Measurements from ENCODE around the gene ANTXR2. TPM values are rescaled to one million over a fixed set of nuclear protein-coding genes. Genes with fewer than 3 reads are reported as not detected.
A peak's percentile ranks its signal among the peaks of the same experiment; 100 is the strongest.

Gene ANTXR2
- polyA plus RNA-seq, 1 of the 3 experiments (the other 2 are of a cell fraction), result 48.8 TPM

DNA sequence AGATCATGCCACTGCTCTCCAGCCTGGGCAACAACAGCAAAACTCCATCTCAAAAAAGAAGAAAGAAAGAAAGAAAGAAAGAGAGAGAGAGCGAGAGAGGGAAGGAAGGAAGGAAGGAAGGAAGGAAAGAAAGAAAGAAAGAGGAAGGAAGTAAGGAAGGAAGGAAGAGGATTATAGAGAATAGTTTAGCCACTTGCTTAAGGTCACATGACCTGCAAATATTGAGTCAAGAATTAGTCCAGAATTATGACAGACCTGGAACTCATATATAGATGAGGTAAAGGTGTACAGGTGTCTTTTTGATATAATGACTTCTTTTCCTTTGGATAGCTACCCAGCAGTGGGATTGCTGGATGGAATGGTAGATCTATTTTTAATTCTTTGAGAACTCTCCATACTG lies 25.6 kb upstream of the ANTXR2 start:
- Histone ChIP-seq H3K9me2 (no peaks in the 10 kb centered on the region), H4K20me1 (ENCODE audit: insufficient read depth) (no peaks in the 10 kb centered on the region), H3K4me2 (no peak overlapping the region), H3K27me3 (ENCODE audit: insufficient read depth) (no peaks in the 10 kb centered on the region), H3K36me3 (replicated peaks in 1 of 2; ENCODE audit: control insufficient read depth in 1 of 2, insufficient read depth in 2 of 2, low read length in 1 of 2) (no peaks in the 10 kb centered on the region), H3K27ac (ENCODE audit: low read depth in 2 of 2, low read length in 1 of 2) (peak overlapping the region in 1 of 2 experiments; percentile 45; a peak in 1 of 4 replicates), H3K4me3 (ENCODE audit: low read depth in 2 of 2, low read length in 1 of 2) (no peak overlapping the region), H3F3A (replicated peaks; ENCODE audit: insufficient read depth) (peaks cover 32% of the 10 kb centered on the region), H3K9ac (no peak overlapping the region), H3K4me1 (ENCODE audit: control insufficient read depth in 1 of 2, insufficient read depth in 2 of 2, low read depth in 1 of 2, low read length in 1 of 2) (peaks cover 15 to 18% of the 10 kb centered on the region in 2 experiments; a peak in 3 of 4 replicates), H3K9me3 (no peaks in the 10 kb centered on the region), H2AFZ (ENCODE audit: low read depth) (no peak overlapping the region), H3K79me2 (ENCODE audit: insufficient read depth) (no peaks in the 10 kb centered on the region)
- DNase-seq, result no peak
- ChIA-PET POLR2A (no interaction called here), CTCF (no interaction called here)
- no peak for TF ChIP-seq RCOR1 (IDR thresholded peaks at IDR 0.05; ENCODE audit: low read length)
- TF ChIP-seq, protein P1, sequence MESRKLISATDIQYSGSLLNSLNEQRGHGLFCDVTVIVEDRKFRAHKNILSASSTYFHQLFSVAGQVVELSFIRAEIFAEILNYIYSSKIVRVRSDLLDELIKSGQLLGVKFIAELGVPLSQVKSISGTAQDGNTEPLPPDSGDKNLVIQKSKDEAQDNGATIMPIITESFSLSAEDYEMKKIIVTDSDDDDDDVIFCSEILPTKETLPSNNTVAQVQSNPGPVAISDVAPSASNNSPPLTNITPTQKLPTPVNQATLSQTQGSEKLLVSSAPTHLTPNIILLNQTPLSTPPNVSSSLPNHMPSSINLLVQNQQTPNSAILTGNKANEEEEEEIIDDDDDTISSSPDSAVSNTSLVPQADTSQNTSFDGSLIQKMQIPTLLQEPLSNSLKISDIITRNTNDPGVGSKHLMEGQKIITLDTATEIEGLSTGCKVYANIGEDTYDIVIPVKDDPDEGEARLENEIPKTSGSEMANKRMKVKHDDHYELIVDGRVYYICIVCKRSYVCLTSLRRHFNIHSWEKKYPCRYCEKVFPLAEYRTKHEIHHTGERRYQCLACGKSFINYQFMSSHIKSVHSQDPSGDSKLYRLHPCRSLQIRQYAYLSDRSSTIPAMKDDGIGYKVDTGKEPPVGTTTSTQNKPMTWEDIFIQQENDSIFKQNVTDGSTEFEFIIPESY (IDR thresholded peaks at IDR 0.05; ENCODE audit: borderline replicate concordance, low read depth), result no peak
- TF ChIP-seq GATA2 (CRISPR knock-in tag; IDR thresholded peaks at IDR 0.05), result no peak
- TF ChIP-seq, protein P2, sequence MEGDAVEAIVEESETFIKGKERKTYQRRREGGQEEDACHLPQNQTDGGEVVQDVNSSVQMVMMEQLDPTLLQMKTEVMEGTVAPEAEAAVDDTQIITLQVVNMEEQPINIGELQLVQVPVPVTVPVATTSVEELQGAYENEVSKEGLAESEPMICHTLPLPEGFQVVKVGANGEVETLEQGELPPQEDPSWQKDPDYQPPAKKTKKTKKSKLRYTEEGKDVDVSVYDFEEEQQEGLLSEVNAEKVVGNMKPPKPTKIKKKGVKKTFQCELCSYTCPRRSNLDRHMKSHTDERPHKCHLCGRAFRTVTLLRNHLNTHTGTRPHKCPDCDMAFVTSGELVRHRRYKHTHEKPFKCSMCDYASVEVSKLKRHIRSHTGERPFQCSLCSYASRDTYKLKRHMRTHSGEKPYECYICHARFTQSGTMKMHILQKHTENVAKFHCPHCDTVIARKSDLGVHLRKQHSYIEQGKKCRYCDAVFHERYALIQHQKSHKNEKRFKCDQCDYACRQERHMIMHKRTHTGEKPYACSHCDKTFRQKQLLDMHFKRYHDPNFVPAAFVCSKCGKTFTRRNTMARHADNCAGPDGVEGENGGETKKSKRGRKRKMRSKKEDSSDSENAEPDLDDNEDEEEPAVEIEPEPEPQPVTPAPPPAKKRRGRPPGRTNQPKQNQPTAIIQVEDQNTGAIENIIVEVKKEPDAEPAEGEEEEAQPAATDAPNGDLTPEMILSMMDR (IDR thresholded peaks at IDR 0.05), result no peak
- TF ChIP-seq, protein P3, sequence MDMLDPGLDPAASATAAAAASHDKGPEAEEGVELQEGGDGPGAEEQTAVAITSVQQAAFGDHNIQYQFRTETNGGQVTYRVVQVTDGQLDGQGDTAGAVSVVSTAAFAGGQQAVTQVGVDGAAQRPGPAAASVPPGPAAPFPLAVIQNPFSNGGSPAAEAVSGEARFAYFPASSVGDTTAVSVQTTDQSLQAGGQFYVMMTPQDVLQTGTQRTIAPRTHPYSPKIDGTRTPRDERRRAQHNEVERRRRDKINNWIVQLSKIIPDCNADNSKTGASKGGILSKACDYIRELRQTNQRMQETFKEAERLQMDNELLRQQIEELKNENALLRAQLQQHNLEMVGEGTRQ (IDR thresholded peaks at IDR 0.05; ENCODE audit: borderline replicate concordance, low read depth, low read length), result no peak
- no peak for TF ChIP-seq ELF1 (IDR thresholded peaks at IDR 0.05)
- no peak for TF ChIP-seq JUND (IDR thresholded peaks at IDR 0.05)
- WGBS (ENCODE audit: low lambda C conversion rate), result 96% methylated on average over 1 of the region's 1 CpG

DNA sequence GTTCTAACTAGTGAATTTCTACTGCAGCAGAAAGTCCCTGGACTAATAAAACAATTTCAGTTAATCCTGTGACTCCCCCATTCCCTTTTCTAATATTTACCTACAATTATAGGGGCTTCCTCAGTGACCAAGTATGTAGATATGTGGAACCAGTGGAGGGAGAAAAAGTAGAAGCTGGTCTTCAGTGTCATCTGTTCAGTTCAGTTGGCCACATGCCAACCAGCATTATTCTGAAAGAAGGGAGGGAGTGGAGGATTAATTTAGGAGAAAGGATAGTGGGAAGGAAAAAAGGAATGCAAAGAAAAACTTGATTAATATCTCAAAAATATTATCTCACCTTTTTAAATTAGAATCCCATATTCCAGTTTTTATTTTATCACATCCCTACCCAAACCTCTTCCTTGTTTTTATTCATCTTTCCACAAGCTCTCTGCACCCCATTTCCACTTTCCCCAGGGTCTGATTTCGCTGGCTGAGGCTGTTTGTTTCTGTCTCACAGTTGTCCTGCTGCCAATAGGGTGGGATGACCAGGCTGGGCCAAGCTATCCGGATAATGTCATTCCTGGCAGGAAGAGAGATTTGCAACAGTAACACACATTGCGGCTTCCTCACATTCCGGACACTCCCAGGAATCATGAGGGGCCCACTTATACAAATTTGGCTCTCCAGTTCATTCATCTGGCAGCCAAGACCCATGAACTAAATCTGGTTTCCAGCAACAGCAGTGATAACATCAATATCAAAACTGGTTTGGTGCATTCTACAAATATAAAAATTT lies 24.6 kb upstream of the ANTXR2 start:
- peaks cover 15 to 18% of the 10 kb centered on the region in 2 experiments; a peak in 3 of 4 replicates for H3K4me1 ChIP-seq (ENCODE audit: control insufficient read depth in 1 of 2, insufficient read depth in 2 of 2, low read depth in 1 of 2, low read length in 1 of 2)
- ChIA-PET CTCF (interaction anchor here (0.7 kb wide), 2 partner anchors 33 to 153 kb away, joined by 3 to 4 read pairs; no protein-coding TSS in a partner anchor), POLR2A (no interaction called here)
- peak; percentile 33 for DNase-seq
- no peak overlapping the region; a peak in 1 of 4 replicates for H3K4me3 ChIP-seq (ENCODE audit: low read depth in 2 of 2, low read length in 1 of 2)
- H3K27me3 ChIP-seq (ENCODE audit: insufficient read depth), result no peaks in the 10 kb centered on the region
- no peaks in the 10 kb centered on the region for H3K79me2 ChIP-seq (ENCODE audit: insufficient read depth)
- no peaks in the 10 kb centered on the region for H3K36me3 ChIP-seq (replicated peaks in 1 of 2; ENCODE audit: control insufficient read depth in 1 of 2, insufficient read depth in 2 of 2, low read length in 1 of 2)
- peak overlapping the region; percentile 36 for H3K4me2 ChIP-seq
- H3K9me3 ChIP-seq, result no peaks in the 10 kb centered on the region
- no peak overlapping the region; the same call in 1 of the 2 replicates for H2AFZ ChIP-seq (ENCODE audit: low read depth)
- no peaks in the 10 kb centered on the region for H3K9me2 ChIP-seq
- peak overlapping the region; percentile 45 to 83 for H3K27ac ChIP-seq (ENCODE audit: low read depth in 2 of 2, low read length in 1 of 2)
- H3F3A ChIP-seq (replicated peaks; ENCODE audit: insufficient read depth), result peaks cover 32% of the 10 kb centered on the region
- H4K20me1 ChIP-seq (ENCODE audit: insufficient read depth), result no peaks in the 10 kb centered on the region
- WGBS (ENCODE audit: low lambda C conversion rate), result under 1% methylated on average over 4 of the region's 4 CpGs
- no peak overlapping the region for H3K9ac ChIP-seq
- TF ChIP-seq RXRA (IDR thresholded peaks at IDR 0.05; ENCODE audit: borderline replicate concordance, low read depth) (peak; percentile 82), FOSL2 (IDR thresholded peaks at IDR 0.05; ENCODE audit: borderline replicate concordance, low read depth) (peak; percentile 35; the same call in 1 of the 2 replicates), YY1 (IDR thresholded peaks at IDR 0.05; ENCODE audit: low read depth) (no peak), MXI1 (IDR thresholded peaks at IDR 0.05; ENCODE audit: low read depth, low read length) (no peak), NFIC (IDR thresholded peaks at IDR 0.05; ENCODE audit: borderline replicate concordance) (peak; percentile 97), CHD2 (IDR thresholded peaks at IDR 0.05; ENCODE audit: low read length, partially characterized antibody) (peak; percentile 50), ELF1 (IDR thresholded peaks at IDR 0.05) (0 out of 2 replicates have a peak, but pooled peaks have one; percentile 40), GABPA (IDR thresholded peaks at IDR 0.05; ENCODE audit: low read depth) (peak; percentile 37), TCF12 (IDR thresholded peaks at IDR 0.05) (peak; percentile 97), SMC3 (IDR thresholded peaks at IDR 0.05; ENCODE audit: low read depth, low read length) (no peak), TEAD4 (IDR thresholded peaks at IDR 0.05; ENCODE audit: borderline replicate concordance, insufficient read depth) (peak; percentile 93)
- TF ChIP-seq, protein P4, sequence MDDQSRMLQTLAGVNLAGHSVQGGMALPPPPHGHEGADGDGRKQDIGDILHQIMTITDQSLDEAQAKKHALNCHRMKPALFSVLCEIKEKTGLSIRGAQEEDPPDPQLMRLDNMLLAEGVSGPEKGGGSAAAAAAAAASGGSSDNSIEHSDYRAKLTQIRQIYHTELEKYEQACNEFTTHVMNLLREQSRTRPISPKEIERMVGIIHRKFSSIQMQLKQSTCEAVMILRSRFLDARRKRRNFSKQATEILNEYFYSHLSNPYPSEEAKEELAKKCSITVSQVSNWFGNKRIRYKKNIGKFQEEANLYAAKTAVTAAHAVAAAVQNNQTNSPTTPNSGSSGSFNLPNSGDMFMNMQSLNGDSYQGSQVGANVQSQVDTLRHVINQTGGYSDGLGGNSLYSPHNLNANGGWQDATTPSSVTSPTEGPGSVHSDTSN (IDR thresholded peaks at IDR 0.05), result peak; percentile 94
- TF ChIP-seq, protein P5, sequence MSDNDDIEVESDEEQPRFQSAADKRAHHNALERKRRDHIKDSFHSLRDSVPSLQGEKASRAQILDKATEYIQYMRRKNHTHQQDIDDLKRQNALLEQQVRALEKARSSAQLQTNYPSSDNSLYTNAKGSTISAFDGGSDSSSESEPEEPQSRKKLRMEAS (IDR thresholded peaks at IDR 0.05; ENCODE audit: low read depth), result peak; percentile 71
- TF ChIP-seq, protein P2 (IDR thresholded peaks at IDR 0.05), result no peak
